ENCODE results near the gene PAAF1.

PAAF1 gene

DNA sequence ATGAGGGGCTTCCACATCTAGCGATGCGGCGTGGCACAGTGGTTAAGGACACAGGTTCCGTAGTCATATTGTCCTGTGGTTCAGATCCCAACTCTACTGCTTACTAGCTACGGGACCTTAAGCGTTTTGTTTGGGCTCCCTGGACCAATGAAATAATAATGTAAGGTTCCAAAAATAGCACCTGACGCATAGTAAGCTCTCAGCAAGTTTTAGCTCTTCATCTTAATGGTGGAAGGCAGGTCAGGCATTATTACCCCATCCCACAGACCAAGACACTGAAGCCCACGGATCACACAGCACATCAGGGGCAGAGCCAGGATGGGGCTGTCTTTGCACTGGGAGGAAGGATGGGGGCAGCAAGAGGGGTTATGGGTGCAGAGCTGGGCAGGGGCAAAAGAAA is 87.1 kb downstream of the PAAF1 start:
- no peak for DNase-seq (ENCODE audit: low read depth)
- no peak overlapping the region for H3K4me3 ChIP-seq (ENCODE audit: low read length)
- TF ChIP-seq, protein P1, sequence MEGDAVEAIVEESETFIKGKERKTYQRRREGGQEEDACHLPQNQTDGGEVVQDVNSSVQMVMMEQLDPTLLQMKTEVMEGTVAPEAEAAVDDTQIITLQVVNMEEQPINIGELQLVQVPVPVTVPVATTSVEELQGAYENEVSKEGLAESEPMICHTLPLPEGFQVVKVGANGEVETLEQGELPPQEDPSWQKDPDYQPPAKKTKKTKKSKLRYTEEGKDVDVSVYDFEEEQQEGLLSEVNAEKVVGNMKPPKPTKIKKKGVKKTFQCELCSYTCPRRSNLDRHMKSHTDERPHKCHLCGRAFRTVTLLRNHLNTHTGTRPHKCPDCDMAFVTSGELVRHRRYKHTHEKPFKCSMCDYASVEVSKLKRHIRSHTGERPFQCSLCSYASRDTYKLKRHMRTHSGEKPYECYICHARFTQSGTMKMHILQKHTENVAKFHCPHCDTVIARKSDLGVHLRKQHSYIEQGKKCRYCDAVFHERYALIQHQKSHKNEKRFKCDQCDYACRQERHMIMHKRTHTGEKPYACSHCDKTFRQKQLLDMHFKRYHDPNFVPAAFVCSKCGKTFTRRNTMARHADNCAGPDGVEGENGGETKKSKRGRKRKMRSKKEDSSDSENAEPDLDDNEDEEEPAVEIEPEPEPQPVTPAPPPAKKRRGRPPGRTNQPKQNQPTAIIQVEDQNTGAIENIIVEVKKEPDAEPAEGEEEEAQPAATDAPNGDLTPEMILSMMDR (conservative IDR thresholded peaks at IDR 0.05; ENCODE audit: low read length), result no peak

DNA sequence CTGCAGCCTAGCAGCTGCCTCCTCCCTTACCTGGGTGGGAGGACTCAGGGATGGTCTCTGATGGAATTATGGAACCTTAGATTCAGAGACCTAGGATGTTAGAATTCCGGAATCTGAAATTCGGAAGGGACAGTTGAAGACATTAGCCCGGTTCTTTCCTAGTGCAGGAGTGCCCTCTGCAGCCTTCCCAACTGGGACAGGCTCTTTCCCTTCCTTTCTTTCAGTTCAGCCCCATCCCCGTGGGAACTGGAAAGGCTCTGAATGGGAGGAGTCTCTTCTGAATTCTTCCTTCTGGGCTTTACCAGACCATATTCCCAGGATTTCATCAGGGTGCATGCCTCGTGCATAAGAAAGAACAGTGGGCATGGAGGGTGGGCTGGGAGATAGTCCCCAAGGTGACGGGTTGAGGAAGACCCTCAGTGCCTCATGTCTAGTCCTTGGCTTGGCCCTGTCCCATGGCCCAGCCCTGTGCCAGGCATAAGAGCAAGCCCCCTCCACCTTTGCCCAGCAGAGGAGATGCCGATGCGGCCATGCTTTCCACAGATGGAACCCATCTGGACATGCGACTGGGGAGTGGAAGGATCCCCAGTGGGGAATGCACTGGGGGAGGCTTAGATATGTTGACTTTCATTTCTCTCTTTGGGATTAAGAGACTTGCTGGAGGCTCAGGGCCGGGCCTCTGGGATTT is 88.4 kb downstream of the PAAF1 start:
- TF ChIP-seq, protein P1 (conservative IDR thresholded peaks at IDR 0.05; ENCODE audit: low read length), result 0 out of 2 replicates have a peak, but pooled peaks have one; percentile 7
- H3K4me3 ChIP-seq (ENCODE audit: low read length), result 0 out of 2 replicates have a peak overlapping the region, but pooled peaks have one; percentile 0
- DNase-seq (ENCODE audit: low read depth), result peak; percentile 50

DNA sequence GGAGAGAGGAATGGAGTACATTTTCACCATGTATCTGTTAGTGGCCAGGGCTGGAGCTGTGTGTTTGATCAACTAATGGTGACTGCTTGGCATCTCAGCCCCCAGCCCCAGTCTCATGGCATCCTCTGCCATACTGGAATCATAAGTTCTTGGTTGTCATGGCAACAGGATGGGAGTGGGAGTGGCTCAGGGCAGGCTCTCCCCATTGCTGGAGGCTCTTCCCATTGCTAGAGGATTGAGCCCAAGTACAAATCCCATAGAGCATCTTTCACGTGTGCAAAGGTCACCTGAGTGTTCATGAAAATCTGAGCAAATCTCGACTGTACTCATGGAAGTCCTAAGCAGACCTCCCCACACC is 88.9 kb downstream of the PAAF1 start:
- TF ChIP-seq, protein P1 (conservative IDR thresholded peaks at IDR 0.05; ENCODE audit: low read length), result no peak
- no peak for DNase-seq (ENCODE audit: low read depth)
- no peak overlapping the region for H3K4me3 ChIP-seq (ENCODE audit: low read length)

DNA sequence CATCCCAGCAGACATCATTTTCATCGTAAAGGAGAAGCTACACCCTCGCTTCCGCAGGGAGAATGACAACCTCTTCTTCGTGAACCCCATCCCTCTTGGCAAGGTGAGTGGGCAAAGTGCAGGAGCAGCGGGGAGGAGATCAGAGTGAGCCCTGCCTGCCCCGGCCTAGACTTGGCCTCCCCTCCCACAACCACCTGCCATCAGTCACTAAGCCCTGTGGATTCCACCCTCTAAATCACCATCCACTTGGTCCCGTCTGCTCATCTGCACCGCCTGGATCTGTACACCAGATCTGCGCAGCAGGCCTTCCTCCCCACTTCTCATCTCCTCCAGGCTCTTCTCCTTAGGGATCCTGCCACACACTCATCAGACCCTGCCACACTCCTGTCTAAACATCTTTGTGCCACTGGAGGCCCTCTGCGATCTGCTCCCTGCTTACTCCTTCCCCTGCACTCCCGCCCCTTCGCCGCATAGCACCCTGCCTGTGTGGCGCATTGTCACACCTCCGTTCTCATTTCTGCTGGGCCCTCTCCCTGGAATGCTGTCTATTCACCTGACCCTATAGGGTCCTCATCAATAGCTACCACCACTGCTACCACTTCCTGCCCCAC is 91.7 kb downstream of the PAAF1 start:
- no peak for DNase-seq (ENCODE audit: low read depth)
- TF ChIP-seq, protein P1 (conservative IDR thresholded peaks at IDR 0.05; ENCODE audit: low read length), result no peak
- no peak overlapping the region for H3K4me3 ChIP-seq (ENCODE audit: low read length)

DNA sequence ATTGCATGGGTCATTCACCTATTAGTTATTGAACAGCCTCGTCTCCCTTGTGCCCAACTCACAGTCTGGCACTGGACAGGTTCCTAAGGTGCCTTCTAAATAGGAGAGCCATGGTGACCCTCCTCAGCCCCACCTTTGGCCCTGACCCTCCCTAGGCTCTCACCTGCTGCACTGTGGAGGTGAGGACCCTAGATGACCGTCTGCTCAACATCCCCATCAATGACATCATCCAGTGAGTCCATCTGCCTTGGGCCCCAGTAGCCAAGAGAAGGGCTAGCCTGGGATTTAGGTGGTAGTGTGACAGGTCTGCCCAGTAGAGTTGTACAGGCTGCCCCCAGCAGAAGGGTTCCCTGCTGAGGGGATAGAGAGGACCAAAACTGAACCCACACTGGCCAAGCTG is 92.3 kb downstream of the PAAF1 start:
- TF ChIP-seq, protein P1 (conservative IDR thresholded peaks at IDR 0.05; ENCODE audit: low read length), result no peak
- no peak for DNase-seq (ENCODE audit: low read depth)

DNA sequence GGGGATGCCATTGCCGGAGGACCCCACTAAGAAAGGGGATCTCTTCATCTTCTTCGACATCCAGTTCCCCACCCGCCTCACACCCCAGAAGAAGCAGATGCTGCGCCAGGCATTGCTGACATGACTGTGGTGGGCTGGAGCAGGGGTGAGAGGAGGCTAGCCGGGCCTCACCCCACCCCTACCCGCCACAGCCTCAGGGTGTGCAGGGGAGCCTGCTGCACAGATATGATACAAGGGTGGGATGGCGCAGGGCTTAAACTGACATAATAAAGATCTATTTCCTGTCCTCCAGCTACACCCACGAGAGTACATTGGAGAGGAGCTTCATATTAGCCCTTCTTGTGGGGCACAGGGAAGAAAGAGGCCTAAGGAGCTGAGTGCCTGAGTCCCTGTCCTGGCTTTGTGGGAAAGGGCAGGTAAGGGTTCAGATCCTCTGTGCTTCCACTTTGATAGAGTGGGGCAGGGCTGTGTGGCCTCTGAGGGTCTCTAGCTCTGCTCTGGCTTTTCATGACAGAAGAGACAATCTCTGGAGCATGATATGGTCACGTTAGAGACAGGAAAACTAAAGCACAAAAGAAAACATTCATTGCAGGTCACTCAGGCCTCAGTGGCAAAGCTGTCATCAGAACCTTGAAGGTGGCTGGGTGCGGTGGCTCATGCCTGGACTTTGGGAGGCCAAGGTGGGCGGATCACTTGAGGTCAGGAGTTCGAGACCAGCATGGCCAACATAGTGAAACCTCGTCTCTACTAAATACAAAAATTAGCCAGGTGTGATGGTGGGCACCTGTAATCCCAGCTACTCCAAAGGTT is 93.4 kb downstream of the PAAF1 start:
- DNase-seq (ENCODE audit: low read depth), result no peak
- no peak overlapping the region for H3K4me3 ChIP-seq (ENCODE audit: low read length)
- TF ChIP-seq, protein P1 (conservative IDR thresholded peaks at IDR 0.05; ENCODE audit: low read length), result no peak

More for the DNA sequence above, 92.3 kb downstream of the PAAF1 start:
- no peak overlapping the region for H3K4me3 ChIP-seq (ENCODE audit: low read length)

All from AG10803 (cell line).